ENCODE measurements around the gene PDE1C. TPM values are rescaled to one million over a fixed set of nuclear protein-coding genes. Genes with fewer than 3 reads are reported as not detected.

PDE1C gene
- total and polyA plus RNA-seq, 2 of the 4 experiments (the other 2 are of a cell fraction), result 14.2 to 61.5 TPM

DNA sequence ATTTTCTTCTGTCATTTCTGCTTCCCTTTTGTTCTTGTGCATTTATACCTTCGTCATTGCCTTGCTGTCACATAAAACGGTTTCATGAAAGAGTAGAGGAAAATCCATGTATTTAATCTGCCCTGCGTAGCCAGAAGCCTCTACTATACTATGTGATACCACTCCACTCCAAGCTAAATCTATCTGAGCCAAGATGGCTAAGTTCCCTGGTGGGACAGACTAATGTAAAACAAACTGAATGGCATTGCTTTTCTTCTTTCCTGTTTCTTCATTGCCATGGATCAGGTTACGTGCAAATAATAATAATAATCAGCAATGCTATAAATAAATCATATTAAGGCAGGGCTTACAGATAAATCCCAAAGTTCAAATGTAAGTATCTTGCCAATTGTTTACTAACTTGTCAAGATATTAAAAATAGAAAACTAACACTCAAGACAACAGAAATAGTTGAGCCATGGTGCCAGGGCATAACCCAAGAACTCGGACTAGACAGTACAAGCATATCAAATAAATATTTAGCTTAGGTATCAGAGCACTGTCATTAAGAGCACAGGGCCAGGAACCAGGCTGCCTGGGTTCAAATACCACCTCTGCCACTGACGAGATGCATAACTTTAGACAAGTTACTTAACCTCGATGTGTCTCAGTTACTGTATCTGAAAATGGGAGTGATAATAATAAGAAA lies 151.4 kb downstream of the PDE1C start:
- no peak overlapping the region for H3K56ac ChIP-seq (ENCODE audit: extremely low read depth, insufficient read depth, low read length)
- no peak overlapping the region for H2AK5ac ChIP-seq (ENCODE audit: low read depth, low read length)
- no peak for TF ChIP-seq BHLHE40 (IDR thresholded peaks at IDR 0.05; ENCODE audit: low read depth, low read length)
- TF ChIP-seq SMC3 (IDR thresholded peaks at IDR 0.05; ENCODE audit: low read depth, low read length), result no peak
- TF ChIP-seq MXI1 (IDR thresholded peaks at IDR 0.05; ENCODE audit: borderline replicate concordance, low read depth, low read length), result no peak
- TF ChIP-seq RFX5 (IDR thresholded peaks at IDR 0.05; ENCODE audit: low read depth, low read length), result no peak
- TF ChIP-seq, protein P1, sequence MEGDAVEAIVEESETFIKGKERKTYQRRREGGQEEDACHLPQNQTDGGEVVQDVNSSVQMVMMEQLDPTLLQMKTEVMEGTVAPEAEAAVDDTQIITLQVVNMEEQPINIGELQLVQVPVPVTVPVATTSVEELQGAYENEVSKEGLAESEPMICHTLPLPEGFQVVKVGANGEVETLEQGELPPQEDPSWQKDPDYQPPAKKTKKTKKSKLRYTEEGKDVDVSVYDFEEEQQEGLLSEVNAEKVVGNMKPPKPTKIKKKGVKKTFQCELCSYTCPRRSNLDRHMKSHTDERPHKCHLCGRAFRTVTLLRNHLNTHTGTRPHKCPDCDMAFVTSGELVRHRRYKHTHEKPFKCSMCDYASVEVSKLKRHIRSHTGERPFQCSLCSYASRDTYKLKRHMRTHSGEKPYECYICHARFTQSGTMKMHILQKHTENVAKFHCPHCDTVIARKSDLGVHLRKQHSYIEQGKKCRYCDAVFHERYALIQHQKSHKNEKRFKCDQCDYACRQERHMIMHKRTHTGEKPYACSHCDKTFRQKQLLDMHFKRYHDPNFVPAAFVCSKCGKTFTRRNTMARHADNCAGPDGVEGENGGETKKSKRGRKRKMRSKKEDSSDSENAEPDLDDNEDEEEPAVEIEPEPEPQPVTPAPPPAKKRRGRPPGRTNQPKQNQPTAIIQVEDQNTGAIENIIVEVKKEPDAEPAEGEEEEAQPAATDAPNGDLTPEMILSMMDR (conservative IDR thresholded peaks at IDR 0.05; ENCODE audit: low read depth, low read length), result no peak
- TF ChIP-seq FOS (IDR thresholded peaks at IDR 0.05; ENCODE audit: low read depth, low read length), result no peak
- no peak for TF ChIP-seq CEBPB (IDR thresholded peaks at IDR 0.05; ENCODE audit: low read depth, low read length)
- TF ChIP-seq RCOR1 (IDR thresholded peaks at IDR 0.05; ENCODE audit: insufficient replicate concordance, low read length), result no peak
- TF ChIP-seq USF2 (IDR thresholded peaks at IDR 0.05; ENCODE audit: low read depth, low read length), result no peak
- no peak for TF ChIP-seq RAD21 (IDR thresholded peaks at IDR 0.05; ENCODE audit: low read length)
- TF ChIP-seq POLR2A (IDR thresholded peaks at IDR 0.05; ENCODE audit: low read depth, low read length), result no peak
- TF ChIP-seq MAFK (IDR thresholded peaks at IDR 0.05; ENCODE audit: low read depth, low read length), result no peak
- no peak for TF ChIP-seq CHD1 (IDR thresholded peaks at IDR 0.05; ENCODE audit: low read depth, low read length)
- TF ChIP-seq NFE2L2 (IDR thresholded peaks at IDR 0.05; ENCODE audit: low read depth, low read length), result no peak
- no peak for TF ChIP-seq MAZ (IDR thresholded peaks at IDR 0.05; ENCODE audit: borderline replicate concordance, low read depth, low read length)
- TF ChIP-seq, protein P2, sequence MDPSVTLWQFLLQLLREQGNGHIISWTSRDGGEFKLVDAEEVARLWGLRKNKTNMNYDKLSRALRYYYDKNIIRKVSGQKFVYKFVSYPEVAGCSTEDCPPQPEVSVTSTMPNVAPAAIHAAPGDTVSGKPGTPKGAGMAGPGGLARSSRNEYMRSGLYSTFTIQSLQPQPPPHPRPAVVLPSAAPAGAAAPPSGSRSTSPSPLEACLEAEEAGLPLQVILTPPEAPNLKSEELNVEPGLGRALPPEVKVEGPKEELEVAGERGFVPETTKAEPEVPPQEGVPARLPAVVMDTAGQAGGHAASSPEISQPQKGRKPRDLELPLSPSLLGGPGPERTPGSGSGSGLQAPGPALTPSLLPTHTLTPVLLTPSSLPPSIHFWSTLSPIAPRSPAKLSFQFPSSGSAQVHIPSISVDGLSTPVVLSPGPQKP (IDR thresholded peaks at IDR 0.05; ENCODE audit: borderline replicate concordance, low read depth, low read length), result no peak
- no peak overlapping the region for H2BK5ac ChIP-seq (ENCODE audit: low read depth, low read length, poor library complexity, severe bottlenecking)
- intact Hi-C loops (cut with micrococcal nuclease), result no loop called here
- H2BK20ac ChIP-seq (ENCODE audit: low read depth, low read length), result no peak overlapping the region
- peaks cover 3% of the 10 kb centered on the region; the same call in 1 of the 2 replicates for H3K4me1 ChIP-seq (ENCODE audit: control insufficient read depth, insufficient read depth, low read length)
- H3K9ac ChIP-seq (ENCODE audit: low read depth, low read length), result no peak overlapping the region
- ChIA-PET POLR2A (ENCODE audit: unreplicated experiment) (no interaction called here), CTCF (interaction anchor here (0.7 kb wide), 1 partner anchor 136 kb away, joined by 3 read pairs; no protein-coding TSS in a partner anchor)
- H4K91ac ChIP-seq (ENCODE audit: insufficient read depth, low read depth, low read length), result no peak overlapping the region
- peaks cover 0 to 9% of the 10 kb centered on the region in 2 experiments; a peak in 3 of 4 replicates for H3K79me1 ChIP-seq (ENCODE audit: low read depth in 1 of 2, low read length in 2 of 2)
- H4K20me1 ChIP-seq (ENCODE audit: insufficient read depth, low read length), result no peaks in the 10 kb centered on the region
- H3K4ac ChIP-seq (ENCODE audit: low read depth, low read length), result no peak overlapping the region
- no peak overlapping the region for H2AK9ac ChIP-seq (replicated peaks; ENCODE audit: low read depth, low read length, poor library complexity)
- H3K4me3 ChIP-seq (ENCODE audit: insufficient read depth, low read depth, low read length), result no peak overlapping the region
- no CpG with 5 or more reads among the region's 7 CpGs for WGBS, 2 experiments (ENCODE audit: extremely low coverage in 2 of 2, insufficient read length in 1 of 2)
- H3K27me3 ChIP-seq (ENCODE audit: control insufficient read depth, insufficient read depth, low read length), result no peaks in the 10 kb centered on the region
- peaks cover 2% of the 10 kb centered on the region; the same call in 1 of the 2 replicates for H3K9me1 ChIP-seq (ENCODE audit: insufficient read depth, low read length)
- H3K23ac ChIP-seq (ENCODE audit: low read depth, low read length), result no peak overlapping the region
- ATAC-seq (ENCODE audit: low read depth), result no peak
- no peak overlapping the region for H4K8ac ChIP-seq (ENCODE audit: low read depth in 2 of 2, low read length in 2 of 2)
- H2AFZ ChIP-seq (replicated peaks; ENCODE audit: low read length, poor library complexity), result no peak overlapping the region
- H3K18ac ChIP-seq (ENCODE audit: low read depth, low read length), result no peak overlapping the region
- no peak overlapping the region for H3K27ac ChIP-seq (ENCODE audit: insufficient read depth, low read length)
- in situ Hi-C loops (cut with MboI; ENCODE audit: low sequenced_read_pairs), result no loop called here
- H3K14ac ChIP-seq (replicated peaks; ENCODE audit: low read depth, low read length), result no peak overlapping the region
- no TSS peak for BruUV-seq (replicated peaks)
- H3K4me2 ChIP-seq (ENCODE audit: low read depth, low read length), result no peak overlapping the region
- DNase-seq, result no peak
- dilution Hi-C loops (cut with HindIII; ENCODE audit: low sequenced_read_pairs, unreplicated experiment), result no loop called here
- H3K36me3 ChIP-seq (ENCODE audit: control insufficient read depth, insufficient read depth, low read length), result no peaks in the 10 kb centered on the region
- no peak overlapping the region for H4K5ac ChIP-seq (ENCODE audit: low read depth, low read length)
- H2BK15ac ChIP-seq (ENCODE audit: low read depth, low read length), result no peak overlapping the region
- no peaks in the 10 kb centered on the region for H3K9me3 ChIP-seq (ENCODE audit: control insufficient read depth, insufficient read depth, low read length)
- H2BK120ac ChIP-seq (ENCODE audit: low read depth, low read length), result no peak overlapping the region

Data from IMR-90 (cell line).